OCI-LY1 (cell line): ENCODE data around the gene CEP128.

ENCODE experiments used
- H2AFZ ChIP-seq: fragments of 200-600 bp; sonication (generic), shearing (Covaris generic); 2 replicates; pipeline ENCODE4 v1.6.0; 2014; ENCODE audit warnings: antibody characterized with exemption, mild to moderate bottlenecking, low read length
- H3F3A ChIP-seq: fragments of 200-600 bp; sonication (generic), shearing (Covaris generic); 2 replicates; pipeline ENCODE4 v1.6.0; 2014; ENCODE audit warnings: mild to moderate bottlenecking, antibody characterized with exemption, low read length, moderate library complexity; ENCODE audit not compliant: insufficient read depth
- H3K27ac ChIP-seq: fragments of 200-600 bp; sonication (generic); 2 replicates; pipeline ENCODE4 v1.5.1; 2014; ENCODE audit warnings: low read length, mixed run types, mild to moderate bottlenecking, low read depth; ENCODE audit not compliant: poor library complexity, severe bottlenecking
- H3K27me3 ChIP-seq: fragments of 200-600 bp; sonication (generic); 2 replicates; pipeline ENCODE4 v1.6.0; 2014; ENCODE audit warnings: antibody characterized with exemption, mild to moderate bottlenecking, low read length, moderate library complexity; ENCODE audit not compliant: insufficient read depth
- H3K36me3 ChIP-seq: fragments of 200-600 bp; sonication (generic); 2 replicates; pipeline ENCODE4 v1.6.1; 2014; ENCODE audit warnings: mild to moderate bottlenecking, antibody characterized with exemption, low read length, moderate library complexity, mixed read lengths; ENCODE audit not compliant: insufficient read depth
- H3K4me1 ChIP-seq: fragments of 200-600 bp; sonication (generic); 2 replicates; pipeline ENCODE4 v1.5.1; 2014; ENCODE audit warnings: mild to moderate bottlenecking, low read length, moderate library complexity; ENCODE audit not compliant: insufficient read depth, severe bottlenecking
- H3K4me2 ChIP-seq: fragments of 200-600 bp; sonication (generic), shearing (Covaris generic); 2 replicates; pipeline ENCODE4 v1.6.1; 2014; ENCODE audit warnings: low read length
- H3K4me3 ChIP-seq: fragments of 200-600 bp; sonication (generic); 2 replicates; pipeline ENCODE4 v1.5.1; 2014; ENCODE audit warnings: low read length, low read depth, mild to moderate bottlenecking, mixed read lengths; ENCODE audit not compliant: poor library complexity, severe bottlenecking
- H3K79me2 ChIP-seq: fragments of 200-600 bp; shearing (Covaris generic); 2 replicates; pipeline ENCODE4 v1.6.1; 2016; ENCODE audit warnings: mixed run types, low read length, mixed read lengths; ENCODE audit not compliant: insufficient read depth
- H3K9ac ChIP-seq: fragments of 200-600 bp; sonication (generic), shearing (Covaris generic); 2 replicates; pipeline ENCODE4 v1.6.1; 2014; ENCODE audit warnings: mild to moderate bottlenecking, low read length, mixed read lengths
- H3K9me2 ChIP-seq: fragments of 200-600 bp; sonication (generic), shearing (Covaris generic); 2 replicates; pipeline ENCODE4 v1.6.1; 2014; ENCODE audit warnings: low read depth, mild to moderate bottlenecking, low read length, mixed read lengths
- H3K9me3 ChIP-seq: fragments of 200-600 bp; shearing (Covaris generic); 2 replicates; pipeline ENCODE4 v1.6.1; 2014; ENCODE audit warnings: low read length, mixed read lengths
- H4K20me1 ChIP-seq: fragments of 200-600 bp; sonication (generic), shearing (Covaris generic); 2 replicates; pipeline ENCODE4 v1.6.0; 2016; ENCODE audit warnings: mild to moderate bottlenecking, low read length; ENCODE audit not compliant: insufficient read depth
- CTCF ChIP-seq: fragments of 200-600 bp; sonication (generic), shearing (Covaris generic); IDR thresholded peaks from 2 replicates; pipeline ENCODE4 v1.5.1; 2017; ENCODE audit warnings: mild to moderate bottlenecking, antibody characterized with exemption, low read length, moderate library complexity, mixed read lengths
- EZH2 ChIP-seq: fragments of 200-600 bp; sonication (generic), shearing (Covaris generic); IDR thresholded peaks from 2 replicates; pipeline ENCODE4 v1.8.0; 2017; ENCODE audit warnings: borderline replicate concordance, mixed run types, mild to moderate bottlenecking, antibody characterized with exemption, low read length, moderate library complexity, mixed read lengths

The CEP128 gene

GRCh38 chr14:80658155-80658554 is 283.4 kb downstream of the CEP128 start:
- H2AFZ ChIP-seq = no peak overlapping the region
- no peak overlapping the region for H3K4me3 ChIP-seq
- H3F3A ChIP-seq = no peaks in the 10 kb centered on the region
- H3K36me3 ChIP-seq = no peaks in the 10 kb centered on the region
- H3K27me3 ChIP-seq = no peaks in the 10 kb centered on the region
- no peaks in the 10 kb centered on the region for H3K79me2 ChIP-seq
- no peak for TF ChIP-seq EZH2
- no peak for TF ChIP-seq CTCF
- H3K9ac ChIP-seq = no peak overlapping the region
- H3K9me3 ChIP-seq = no peaks in the 10 kb centered on the region
- no peak overlapping the region for H3K4me2 ChIP-seq
- no peak overlapping the region for H3K27ac ChIP-seq
- no peaks in the 10 kb centered on the region for H4K20me1 ChIP-seq
- no peaks in the 10 kb centered on the region for H3K9me2 ChIP-seq
- no peaks in the 10 kb centered on the region for H3K4me1 ChIP-seq

- H3K27ac ChIP-seq = no peak overlapping the region
- no peaks in the 10 kb centered on the region for H3K27me3 ChIP-seq
- H3F3A ChIP-seq = no peaks in the 10 kb centered on the region
- H3K9me3 ChIP-seq = no peaks in the 10 kb centered on the region
- no peaks in the 10 kb centered on the region for H3K79me2 ChIP-seq
- TF ChIP-seq EZH2 = no peak
- TF ChIP-seq CTCF = no peak
- no peak overlapping the region for H3K4me3 ChIP-seq
- H3K9me2 ChIP-seq = no peaks in the 10 kb centered on the region
- H2AFZ ChIP-seq = no peak overlapping the region
- H3K4me2 ChIP-seq = no peak overlapping the region
- no peaks in the 10 kb centered on the region for H3K36me3 ChIP-seq
- no peaks in the 10 kb centered on the region for H4K20me1 ChIP-seq
- no peak overlapping the region for H3K9ac ChIP-seq
- no peaks in the 10 kb centered on the region for H3K4me1 ChIP-seq
Measured at GRCh38 chr14:80653956-80654355, 287.6 kb downstream of the CEP128 start.

GRCh38 chr14:80645667-80646413 is 295.7 kb downstream of the CEP128 start:
- Histone ChIP-seq H3K27ac (no peak overlapping the region), H3K4me2 (no peak overlapping the region), H2AFZ (no peak overlapping the region), H3K9me3 (no peaks in the 10 kb centered on the region), H3K4me3 (no peak overlapping the region), H3K27me3 (no peaks in the 10 kb centered on the region), H3K4me1 (no peaks in the 10 kb centered on the region), H3K9ac (no peak overlapping the region), H3K9me2 (no peaks in the 10 kb centered on the region), H3K79me2 (no peaks in the 10 kb centered on the region), H3F3A (no peaks in the 10 kb centered on the region), H3K36me3 (no peaks in the 10 kb centered on the region), H4K20me1 (no peaks in the 10 kb centered on the region)
- TF ChIP-seq EZH2 = no peak
- TF ChIP-seq CTCF = no peak
